GM12891 (cell line): ENCODE data around the gene ADORA2A.

ENCODE experiments used
- PAX5 ChIP-seq: IDR thresholded peaks from 2 replicates; pipeline ENCODE4 v1.6.1; 2011; ENCODE audit warnings: low read length, moderate library complexity, mild to moderate bottlenecking; ENCODE audit not compliant: insufficient read depth, severe bottlenecking
- POLR2A ChIP-seq: IDR thresholded peaks from 2 replicates; pipeline ENCODE4 v1.6.1; 2011; ENCODE audit warnings: low read depth, low read length, control low read depth
- POLR2AphosphoS5 ChIP-seq: IDR thresholded peaks from 2 replicates; pipeline ENCODE4 v1.6.1; 2011; ENCODE audit warnings: low read depth, low read length, control low read depth
- POU2F2 ChIP-seq: IDR thresholded peaks from 2 replicates; pipeline ENCODE4 v1.6.1; 2011; ENCODE audit warnings: low read depth, mild to moderate bottlenecking, control low read depth, low read length, moderate library complexity
- TAF1 ChIP-seq: IDR thresholded peaks from 2 replicates; pipeline ENCODE4 v1.6.1; 2011; ENCODE audit warnings: low read depth, low read length, control low read depth

GRCh38 chr22:24418786-24419474 lies 8.5 kb upstream of the ADORA2A start:
- TF ChIP-seq POLR2A: no peak
- TF ChIP-seq POLR2AphosphoS5: 0 out of 2 replicates have a peak, but pooled peaks have one; percentile 16
- TF ChIP-seq TAF1: no peak
- no peak for TF ChIP-seq POU2F2
- no peak for TF ChIP-seq PAX5
